Right lung (tissue), 5 donors: Measurements from ENCODE around the gene MPST. TPM values are rescaled to one million over a fixed set of nuclear protein-coding genes. Genes with fewer than 3 reads are reported as not detected.

ENCODE experiments used
- DNase-seq, 2 donors: peaks; one replicate each; pipeline ENCODE4 v3.0.0-alpha.2; 2013
- polyA plus RNA-seq, 5 donors: library from polyadenylated mRNA; unstranded; fragments of 120-200 nt; gene quantifications; one replicate each; pipeline versions ENCODE4 v1.2.1 to v1.2.3, GENCODE V29; 2013; ENCODE audit warnings: inconsistent platforms in 1 of 5, low replicate concordance in 1 of 5; ENCODE audit not compliant: insufficient read length in 5 of 5, insufficient read depth in 1 of 5

MPST gene
- polyA plus RNA-seq, 5 donors, result 33.7 to 82.8 (median 47.3) TPM

GRCh38 chr22:37075822-37076433 lies 56.4 kb downstream of the MPST start:
- no peak for DNase-seq

- DNase-seq, result no peak
Measured at GRCh38 chr22:37077802-37078448, 58.4 kb downstream of the MPST start.

DNA sequence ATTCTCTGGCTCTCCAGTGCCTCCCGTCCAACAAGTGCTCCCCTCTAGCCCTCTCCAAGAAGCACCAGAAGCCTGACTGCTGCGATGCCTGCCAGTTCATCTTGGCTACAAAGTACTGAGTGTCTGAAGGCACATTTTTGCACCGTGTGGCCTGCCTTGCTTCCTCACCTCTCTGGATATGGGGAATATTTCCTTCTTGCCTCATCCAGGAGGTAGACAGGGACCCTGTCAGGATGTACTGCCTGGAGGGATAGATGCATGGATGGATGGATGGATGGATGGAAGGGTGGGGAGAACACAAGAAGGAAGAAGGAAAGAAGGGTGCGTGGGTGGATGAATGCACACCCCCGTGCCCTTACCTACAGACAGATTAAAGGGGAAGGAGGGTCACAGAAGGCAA lies 59.6 kb downstream of the MPST start:
- DNase-seq, result no peak

Other genes starting within 250 kb of the MPST start
- 10 to 100 TPM; 42.4 to 52.2 (median 50.1) TPM for gene IFT27, start 243.6 kb upstream of the MPST start, polyA plus RNA-seq
- gene PVALB, start 202.7 kb upstream of the MPST start, polyA plus RNA-seq, result 1 to 10 TPM in 1 of 5 donors, under 1 TPM in 1, not detected in 3; 0.55 to 1.0 TPM
- gene NCF4, start 158.7 kb upstream of the MPST start, polyA plus RNA-seq, result 1 to 10 TPM; 2.7 to 5.0 (median 3.6) TPM
- gene CSF2RB, start 106.1 kb upstream of the MPST start, polyA plus RNA-seq, result 1 to 10 TPM; 2.7 to 4.1 (median 3.6) TPM
- 10 to 100 TPM; 13.8 to 31.4 (median 17.4) TPM for gene TST, start 295 bp upstream of the MPST start, polyA plus RNA-seq
- gene KCTD17, start 32.0 kb downstream of the MPST start, polyA plus RNA-seq, result 10 to 100 TPM; 24.5 to 38.0 (median 27.3) TPM
- under 1 TPM; 0.36 to 0.79 (median 0.61) TPM for gene TMPRSS6, start 90.0 kb downstream of the MPST start, polyA plus RNA-seq
- 1 to 10 TPM; 1.9 to 3.2 (median 2.3) TPM for gene IL2RB, start 130.2 kb downstream of the MPST start, polyA plus RNA-seq
- gene C1QTNF6, start 168.5 kb downstream of the MPST start, polyA plus RNA-seq, result 10 to 100 TPM; 24.5 to 25.0 (median 24.9) TPM
- gene SSTR3, start 192.7 kb downstream of the MPST start, polyA plus RNA-seq, result under 1 TPM; 0.05 to 0.10 (median 0.08) TPM
- 10 to 100 TPM in 2 of 5 donors, 1 to 10 TPM in 3; 6.7 to 11.6 (median 8.1) TPM for gene RAC2, start 224.5 kb downstream of the MPST start, polyA plus RNA-seq